Measurements from ENCODE around the gene DDX31. TPM values are rescaled to one million over a fixed set of nuclear protein-coding genes. Genes with fewer than 3 reads are reported as not detected.

The DDX31 gene
- total and polyA plus RNA-seq, 2 donors (not counting 1 experiment from before 2014, with no cell fraction given), result 16.4 to 22.7 TPM

DNA sequence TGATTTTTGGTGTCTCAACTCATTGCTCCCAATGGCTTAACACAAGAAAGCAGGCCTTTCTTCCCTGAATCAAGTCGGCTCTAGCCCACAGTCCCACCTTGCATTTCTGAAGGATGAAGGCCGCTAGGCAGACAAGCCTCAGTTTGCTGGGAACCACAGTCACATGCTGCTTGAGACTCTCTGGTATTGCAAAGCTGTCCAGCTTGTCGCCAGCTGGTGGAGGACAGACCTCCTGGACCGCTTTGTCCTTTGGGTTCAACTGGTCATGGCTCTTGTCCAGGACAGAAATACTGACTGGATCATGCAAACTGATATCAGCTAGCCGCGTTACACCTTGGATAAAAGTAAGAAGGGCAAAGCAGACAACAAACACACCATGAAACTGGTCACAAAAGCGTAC lies 23.1 kb downstream of the DDX31 start:
- no peaks in the 10 kb centered on the region for H3K4me1 ChIP-seq (ENCODE audit: control insufficient read depth in 2 of 2, insufficient read depth in 2 of 2, low read length in 2 of 2)
- POLR2A ChIA-PET, result no interaction called here
- H3K36me3 ChIP-seq (replicated peaks in 1 of 2; ENCODE audit: control extremely low read depth in 1 of 2, control insufficient read depth in 1 of 2, extremely low read depth in 1 of 2, insufficient read depth in 2 of 2, low read length in 1 of 2), result peaks cover 14 to 94% of the 10 kb centered on the region in 2 experiments
- H3K79me2 ChIP-seq (ENCODE audit: control insufficient read depth, insufficient read depth, low read length), result peaks cover 5% of the 10 kb centered on the region
- H3K4me1 Mint-ChIP-seq, result no peaks in the 10 kb centered on the region
- DNase-seq, result no peak
- no peaks in the 10 kb centered on the region for H3K27me3 Mint-ChIP-seq
- intact Hi-C loops (cut with micrococcal nuclease), result no loop called here
- no peak overlapping the region for H3K4me3 Mint-ChIP-seq
- H3K9me3 Mint-ChIP-seq (ENCODE audit: insufficient read depth), result no peaks in the 10 kb centered on the region
- CTCF ChIA-PET, result no interaction called here
- no peak overlapping the region for H3K27ac ChIP-seq (ENCODE audit: low read length in 2 of 2)
- H3K27me3 ChIP-seq (replicated peaks in 1 of 4; ENCODE audit: control extremely low read depth in 1 of 4, control insufficient read depth in 3 of 4, insufficient read depth in 4 of 4, low read length in 3 of 4), result no peaks in the 10 kb centered on the region
- no peak overlapping the region for H3K4me2 ChIP-seq (replicated peaks; ENCODE audit: low read depth, low read length, poor library complexity, severe bottlenecking)
- no peak for ATAC-seq (ENCODE audit: low read depth)
- no peak overlapping the region for H3K9ac ChIP-seq (ENCODE audit: low read length)
- H3K4me3 ChIP-seq (ENCODE audit: control extremely low read depth in 1 of 5, extremely low read depth in 1 of 5, insufficient read depth in 1 of 5, low read depth in 2 of 5, low read length in 4 of 5), result no peak overlapping the region
- no peak overlapping the region for H3K27ac Mint-ChIP-seq
- 99% methylated on average over 6 of the region's 7 CpGs for whole genome bisulfite sequencing (ENCODE audit: insufficient coverage)
- H4K20me1 ChIP-seq (ENCODE audit: control insufficient read depth, insufficient read depth, low read length, poor library complexity, severe bottlenecking), result no peaks in the 10 kb centered on the region
- TF ChIP-seq EZH2 (IDR thresholded peaks at IDR 0.05; ENCODE audit: borderline replicate concordance, insufficient read depth, low read depth, low read length, poor library complexity, severe bottlenecking), result no peak
- TF ChIP-seq CTCF (IDR thresholded peaks at IDR 0.05), result no peak
- no peak overlapping the region for H2AFZ ChIP-seq (ENCODE audit: insufficient read depth, low read depth, low read length, poor library complexity, severe bottlenecking)
- no peaks in the 10 kb centered on the region for H3K9me3 ChIP-seq (ENCODE audit: control extremely low read depth in 1 of 3, control insufficient read depth in 2 of 3, insufficient read depth in 1 of 3, low read length in 2 of 3)

DNA sequence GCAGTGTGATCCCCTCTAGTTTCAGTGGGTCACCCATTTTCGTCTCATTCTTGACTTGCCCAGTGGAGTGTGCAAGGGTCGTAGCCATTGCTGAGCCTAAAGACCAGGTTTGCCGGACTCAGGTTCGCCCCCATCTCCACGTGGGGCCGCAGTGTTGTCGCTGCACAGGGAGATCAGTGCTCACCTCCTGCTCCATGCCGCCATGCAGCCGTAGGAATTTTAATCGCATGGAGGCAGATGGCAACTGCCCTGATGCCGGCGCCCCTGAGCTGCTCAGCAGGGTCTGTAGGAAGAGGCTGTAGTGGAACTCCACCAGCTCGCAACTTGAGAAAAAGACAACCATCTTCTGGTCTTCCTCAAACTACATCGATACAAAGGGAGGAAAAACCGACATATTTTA lies 24.1 kb downstream of the DDX31 start:
- Histone ChIP-seq H2AFZ (ENCODE audit: insufficient read depth, low read depth, low read length, poor library complexity, severe bottlenecking) (no peak overlapping the region), H4K20me1 (ENCODE audit: control insufficient read depth, insufficient read depth, low read length, poor library complexity, severe bottlenecking) (no peaks in the 10 kb centered on the region), H3K4me3 (ENCODE audit: control extremely low read depth in 1 of 5, extremely low read depth in 1 of 5, insufficient read depth in 1 of 5, low read depth in 2 of 5, low read length in 4 of 5) (no peak overlapping the region), H3K36me3 (replicated peaks in 1 of 2; ENCODE audit: control extremely low read depth in 1 of 2, control insufficient read depth in 1 of 2, extremely low read depth in 1 of 2, insufficient read depth in 2 of 2, low read length in 1 of 2) (peaks cover 17 to 95% of the 10 kb centered on the region in 2 experiments), H3K27me3 (replicated peaks in 1 of 4; ENCODE audit: control extremely low read depth in 1 of 4, control insufficient read depth in 3 of 4, insufficient read depth in 4 of 4, low read length in 3 of 4) (no peaks in the 10 kb centered on the region), H3K9me3 (ENCODE audit: control extremely low read depth in 1 of 3, control insufficient read depth in 2 of 3, insufficient read depth in 1 of 3, low read length in 2 of 3) (no peaks in the 10 kb centered on the region), H3K4me2 (replicated peaks; ENCODE audit: low read depth, low read length, poor library complexity, severe bottlenecking) (no peak overlapping the region), H3K4me1 (ENCODE audit: control insufficient read depth in 2 of 2, insufficient read depth in 2 of 2, low read length in 2 of 2) (no peaks in the 10 kb centered on the region), H3K79me2 (ENCODE audit: control insufficient read depth, insufficient read depth, low read length) (peaks cover 5% of the 10 kb centered on the region), H3K27ac (ENCODE audit: low read length in 2 of 2) (no peak overlapping the region), H3K9ac (ENCODE audit: low read length) (no peak overlapping the region)
- Mint-ChIP-seq H3K4me1 (no peaks in the 10 kb centered on the region), H3K27ac (no peak overlapping the region), H3K9me3 (ENCODE audit: insufficient read depth) (no peaks in the 10 kb centered on the region), H3K4me3 (no peak overlapping the region), H3K27me3 (no peaks in the 10 kb centered on the region)
- ChIA-PET POLR2A (no interaction called here), CTCF (no interaction called here)
- ATAC-seq (ENCODE audit: low read depth) (no peak), DNase-seq (no peak)
- 98% methylated on average over 12 of the region's 15 CpGs for WGBS (ENCODE audit: insufficient coverage)
- TF ChIP-seq EZH2 (IDR thresholded peaks at IDR 0.05; ENCODE audit: borderline replicate concordance, insufficient read depth, low read depth, low read length, poor library complexity, severe bottlenecking) (no peak), CTCF (IDR thresholded peaks at IDR 0.05) (no peak)
- intact Hi-C loops (cut with micrococcal nuclease), result no loop called here
